ENCODE measurements around the gene PDE4D.

DNA sequence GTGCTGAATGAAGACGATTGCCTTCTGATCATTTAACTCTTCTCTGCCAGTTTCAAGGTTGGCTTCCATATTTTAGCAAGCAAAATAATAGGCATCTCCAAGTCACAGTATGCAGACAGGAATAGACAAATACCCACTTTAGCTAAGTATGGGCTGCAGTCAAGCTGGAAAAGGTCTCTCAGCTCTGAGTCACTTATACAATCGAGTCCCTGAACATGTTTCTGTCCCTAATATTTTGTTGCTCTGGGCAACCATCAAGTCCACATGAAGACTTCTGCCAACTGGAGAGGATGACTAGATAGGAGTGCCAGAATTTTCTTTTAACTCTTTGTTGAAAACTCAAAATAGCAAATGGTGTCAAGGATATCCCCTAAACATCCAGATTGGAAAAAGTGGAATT is 735.4 kb downstream of the PDE4D start:
- TF ChIP-seq, protein P1, sequence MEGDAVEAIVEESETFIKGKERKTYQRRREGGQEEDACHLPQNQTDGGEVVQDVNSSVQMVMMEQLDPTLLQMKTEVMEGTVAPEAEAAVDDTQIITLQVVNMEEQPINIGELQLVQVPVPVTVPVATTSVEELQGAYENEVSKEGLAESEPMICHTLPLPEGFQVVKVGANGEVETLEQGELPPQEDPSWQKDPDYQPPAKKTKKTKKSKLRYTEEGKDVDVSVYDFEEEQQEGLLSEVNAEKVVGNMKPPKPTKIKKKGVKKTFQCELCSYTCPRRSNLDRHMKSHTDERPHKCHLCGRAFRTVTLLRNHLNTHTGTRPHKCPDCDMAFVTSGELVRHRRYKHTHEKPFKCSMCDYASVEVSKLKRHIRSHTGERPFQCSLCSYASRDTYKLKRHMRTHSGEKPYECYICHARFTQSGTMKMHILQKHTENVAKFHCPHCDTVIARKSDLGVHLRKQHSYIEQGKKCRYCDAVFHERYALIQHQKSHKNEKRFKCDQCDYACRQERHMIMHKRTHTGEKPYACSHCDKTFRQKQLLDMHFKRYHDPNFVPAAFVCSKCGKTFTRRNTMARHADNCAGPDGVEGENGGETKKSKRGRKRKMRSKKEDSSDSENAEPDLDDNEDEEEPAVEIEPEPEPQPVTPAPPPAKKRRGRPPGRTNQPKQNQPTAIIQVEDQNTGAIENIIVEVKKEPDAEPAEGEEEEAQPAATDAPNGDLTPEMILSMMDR (IDR thresholded peaks at IDR 0.05) = no peak
- TF ChIP-seq EZH2phosphoT487 (IDR thresholded peaks at IDR 0.05) (no peak), EZH2 (IDR thresholded peaks at IDR 0.05) (no peak)

Data from neural progenitor cell (in vitro differentiated cells).